ENCODE data around the gene THG1L.

GRCh38 chr5:157713830-157714595 is 17.2 kb upstream of the THG1L start:
- TF ChIP-seq CTCF (IDR thresholded peaks at IDR 0.05), result no peak
- no peak for TF ChIP-seq POLR2A (IDR thresholded peaks at IDR 0.05)

Data from heart left ventricle (tissue), 13 donors.